ENCODE results near the gene THSD4. TPM values are rescaled to one million over a fixed set of nuclear protein-coding genes. Genes with fewer than 3 reads are reported as not detected.

The THSD4 gene
- polyA plus RNA-seq, 2 of the 4 experiments (the other 2 are of a cell fraction) = 15.8 to 40.7 TPM

- no peak for FAIRE-seq
- DNase-seq (ENCODE audit: low read depth in 1 of 2, low spot score in 1 of 2) = no peak
- ATAC-seq = no peak
- WGBS (ENCODE audit: missing lambda C conversion rate) = 89% methylated on average over 15 of the region's 15 CpGs
- ChIA-PET CTCF (interaction anchor here (0.6 to 3.7 kb wide), 9 partner anchors 8 to 786 kb away, joined by 3 to 30 read pairs (median 5); no protein-coding TSS in a partner anchor), POLR2A (no interaction called here)
- H3K9me3 ChIP-seq = peaks cover 2% of the 10 kb centered on the region; the same call in 1 of the 3 replicates
- H3K4me2 ChIP-seq = no peak overlapping the region
- 0 out of 6 replicates have a peak overlapping the region, but pooled peaks of 1 of the 2 experiments have one; percentile 5 for H3K27ac ChIP-seq
- H3K4me1 ChIP-seq = peaks cover 8% of the 10 kb centered on the region; the same call in 1 of the 3 replicates
- no peak overlapping the region for H3K4me3 ChIP-seq
- TF ChIP-seq CHD2 (IDR thresholded peaks at IDR 0.05; ENCODE audit: low read length, partially characterized antibody) (no peak), ZFP36 (IDR thresholded peaks at IDR 0.05; ENCODE audit: borderline replicate concordance, partially characterized antibody) (no peak), EP300 (IDR thresholded peaks at IDR 0.05) (no peak), NPAS2 (CRISPR knock-in tag; IDR thresholded peaks at IDR 0.05; ENCODE audit: borderline replicate concordance) (no peak), POLR2A (IDR thresholded peaks at IDR 0.05; ENCODE audit: low read length) (no peak), ATOH8 (CRISPR knock-in tag; IDR thresholded peaks at IDR 0.05; ENCODE audit: low read depth) (no peak)
Observed at GRCh38 chr15:71660501-71660900, 545.2 kb downstream of the THSD4 start.

GRCh38 chr15:71662306-71662705 is 547.0 kb downstream of the THSD4 start:
- Histone ChIP-seq H3K4me3 (no peak overlapping the region), H3K4me1 (peaks cover 8% of the 10 kb centered on the region; the same call in 1 of the 3 replicates), H3K27ac (no peak overlapping the region), H3K9me3 (peaks cover 7% of the 10 kb centered on the region; the same call in 2 of the 3 replicates), H3K4me2 (no peak overlapping the region)
- ChIA-PET CTCF (interaction anchor here (1.3 to 3.7 kb wide), 3 partner anchors 10 to 81 kb away, joined by 3 to 30 read pairs (median 5); no protein-coding TSS in a partner anchor), POLR2A (no interaction called here)
- no peak for FAIRE-seq
- WGBS (ENCODE audit: missing lambda C conversion rate) = 83% methylated on average over 1 of the region's 1 CpG
- ATAC-seq = no peak
- TF ChIP-seq HOXB5 (CRISPR knock-in tag; IDR thresholded peaks at IDR 0.05) (no peak), ATOH8 (CRISPR knock-in tag; IDR thresholded peaks at IDR 0.05; ENCODE audit: low read depth) (no peak), MAFK (IDR thresholded peaks at IDR 0.05; ENCODE audit: partially characterized antibody) (no peak), RNF2 (IDR thresholded peaks at IDR 0.05; ENCODE audit: borderline replicate concordance, low read depth) (no peak), FOSL2 (IDR thresholded peaks at IDR 0.05) (no peak), FOSL2 (CRISPR knock-in tag; IDR thresholded peaks at IDR 0.05) (no peak), CHD2 (IDR thresholded peaks at IDR 0.05; ENCODE audit: low read length, partially characterized antibody) (no peak)
- DNase-seq (ENCODE audit: low read depth in 1 of 2, low spot score in 1 of 2) = no peak

- no peaks in the 10 kb centered on the region for H3K4me1 ChIP-seq
- CTCF ChIA-PET = interaction anchor here (1.0 to 2.1 kb wide), 3 partner anchors 11 to 136 kb away, joined by 6 to 7 read pairs (median 7); no protein-coding TSS in a partner anchor
- WGBS (ENCODE audit: missing lambda C conversion rate) = 65% methylated on average over 1 of the region's 1 CpG
- DNase-seq (ENCODE audit: low read depth in 1 of 2, low spot score in 1 of 2) (no peak), ATAC-seq (no peak), FAIRE-seq (peak; percentile 68)
- H3K4me2 ChIP-seq = no peak overlapping the region
- H3K4me3 ChIP-seq = no peak overlapping the region
- peaks cover 7% of the 10 kb centered on the region; the same call in 2 of the 3 replicates for H3K9me3 ChIP-seq
- POLR2A ChIA-PET = no interaction called here
- H3K27ac ChIP-seq = no peak overlapping the region
- TF ChIP-seq FOXS1 (CRISPR knock-in tag; IDR thresholded peaks at IDR 0.05) = no peak
- no peak for TF ChIP-seq CBX2 (IDR thresholded peaks at IDR 0.05; ENCODE audit: borderline replicate concordance, low read depth)
- no peak for TF ChIP-seq RNF2 (IDR thresholded peaks at IDR 0.05; ENCODE audit: borderline replicate concordance, low read depth)
- TF ChIP-seq KDM5A (IDR thresholded peaks at IDR 0.05) = no peak
Observed at GRCh38 chr15:71664622-71665021, 549.4 kb downstream of the THSD4 start.

GRCh38 chr15:71666763-71667620 is 551.7 kb downstream of the THSD4 start:
- FAIRE-seq (no peak), ATAC-seq (no peak), DNase-seq (ENCODE audit: low read depth in 1 of 2, low spot score in 1 of 2) (no peak)
- CTCF ChIA-PET = interaction anchor here (0.7 to 1.5 kb wide), 5 partner anchors 10 to 217 kb away, joined by 3 to 5 read pairs (median 3); no protein-coding TSS in a partner anchor
- Histone ChIP-seq H3K27ac (no peak overlapping the region), H3K9me3 (peaks cover 7% of the 10 kb centered on the region; the same call in 2 of the 3 replicates), H3K4me3 (no peak overlapping the region), H3K4me2 (no peak overlapping the region), H3K4me1 (no peaks in the 10 kb centered on the region)
- TF ChIP-seq ESRRA (IDR thresholded peaks at IDR 0.05; ENCODE audit: borderline replicate concordance, low read length) (no peak), RCOR1 (IDR thresholded peaks at IDR 0.05; ENCODE audit: low read depth, low read length) (no peak), CTCF (IDR thresholded peaks at IDR 0.05) (no peak), KDM1A (IDR thresholded peaks at IDR 0.05; ENCODE audit: low read depth) (no peak), RFX5 (IDR thresholded peaks at IDR 0.05) (no peak), FOXS1 (CRISPR knock-in tag; IDR thresholded peaks at IDR 0.05) (no peak), CHD4 (IDR thresholded peaks at IDR 0.05; ENCODE audit: borderline replicate concordance) (no peak), NPAS2 (CRISPR knock-in tag; IDR thresholded peaks at IDR 0.05; ENCODE audit: borderline replicate concordance) (no peak), CHD2 (IDR thresholded peaks at IDR 0.05; ENCODE audit: low read length, partially characterized antibody) (no peak)
- POLR2A ChIA-PET = no interaction called here

Data from A549 (cell line).